BLaER1 (cell line): ENCODE data around the gene ZNF101.
A peak's percentile ranks its signal among the peaks of the same experiment; 100 is the strongest.

ENCODE experiments used
- H3K27ac ChIP-seq: shearing (Covaris generic); formaldehyde crosslinking; 2 replicates; pipeline ENCODE4 v1.8.1; 2022
- H3K27me3 ChIP-seq: shearing (Covaris generic); formaldehyde crosslinking; 2 replicates; pipeline ENCODE4 v1.8.1; 2022
- H3K36me3 ChIP-seq: shearing (Covaris generic); formaldehyde crosslinking; 2 replicates; pipeline ENCODE4 v1.8.1; 2022
- H3K4me1 ChIP-seq: shearing (Covaris generic); formaldehyde crosslinking; 2 replicates; pipeline ENCODE4 v1.8.1; 2022
- H3K4me2 ChIP-seq: shearing (Covaris generic); formaldehyde crosslinking; 2 replicates; pipeline ENCODE4 v1.8.1; 2022
- H3K4me3 ChIP-seq: shearing (Covaris generic); formaldehyde crosslinking; 2 replicates; pipeline ENCODE4 v1.8.1; 2022
- H3K9ac ChIP-seq: shearing (Covaris generic); formaldehyde crosslinking; 2 replicates; pipeline ENCODE4 v1.8.1; 2022
- H3K9me3 ChIP-seq: shearing (Covaris generic); formaldehyde crosslinking; 2 replicates; pipeline ENCODE4 v1.8.1; 2022
- H4K20me1 ChIP-seq: shearing (Covaris generic); formaldehyde crosslinking; 2 replicates; pipeline ENCODE4 v1.8.1; 2022
- Cebpa-rat ChIP-seq: shearing (Covaris generic); IDR thresholded peaks from 2 replicates; pipeline ENCODE4 v1.8.1; 2022

The ZNF101 gene

GRCh38 chr19:19704836-19705235, 36.2 kb downstream of the ZNF101 start:
- no peaks in the 10 kb centered on the region for H4K20me1 ChIP-seq
- H3K27me3 ChIP-seq, result no peaks in the 10 kb centered on the region
- no peak overlapping the region for H3K27ac ChIP-seq
- TF ChIP-seq Cebpa-rat, result no peak
- no peak overlapping the region for H3K4me3 ChIP-seq
- no peak overlapping the region for H3K9ac ChIP-seq
- peaks cover 100% of the 10 kb centered on the region for H3K9me3 ChIP-seq
- no peaks in the 10 kb centered on the region for H3K4me1 ChIP-seq
- no peak overlapping the region for H3K4me2 ChIP-seq
- peaks cover 82% of the 10 kb centered on the region for H3K36me3 ChIP-seq

- H3K36me3 ChIP-seq, result peaks cover 94% of the 10 kb centered on the region
- H3K27ac ChIP-seq, result no peak overlapping the region
- H4K20me1 ChIP-seq, result no peaks in the 10 kb centered on the region
- TF ChIP-seq Cebpa-rat, result no peak
- H3K9ac ChIP-seq, result no peak overlapping the region
- peaks cover 100% of the 10 kb centered on the region for H3K9me3 ChIP-seq
- H3K4me2 ChIP-seq, result no peak overlapping the region
- H3K4me3 ChIP-seq, result peak overlapping the region; percentile 35
- H3K27me3 ChIP-seq, result no peaks in the 10 kb centered on the region
- H3K4me1 ChIP-seq, result no peaks in the 10 kb centered on the region
Measured at GRCh38 chr19:19710506-19710905, 41.9 kb downstream of the ZNF101 start.

GRCh38 chr19:19711306-19711933, 42.8 kb downstream of the ZNF101 start:
- Histone ChIP-seq H3K9ac (no peak overlapping the region), H3K4me1 (no peaks in the 10 kb centered on the region), H3K27ac (no peak overlapping the region), H3K27me3 (no peaks in the 10 kb centered on the region), H3K9me3 (peaks cover 100% of the 10 kb centered on the region), H3K4me2 (no peak overlapping the region), H4K20me1 (no peaks in the 10 kb centered on the region), H3K36me3 (peaks cover 97% of the 10 kb centered on the region), H3K4me3 (peak overlapping the region; percentile 35; the same call in 1 of the 2 replicates)
- TF ChIP-seq Cebpa-rat, result no peak

- H3K9ac ChIP-seq, result no peak overlapping the region
- no peak overlapping the region for H3K4me2 ChIP-seq
- no peaks in the 10 kb centered on the region for H3K4me1 ChIP-seq
- H3K36me3 ChIP-seq, result peaks cover 99% of the 10 kb centered on the region
- H3K27ac ChIP-seq, result no peak overlapping the region
- no peaks in the 10 kb centered on the region; the same call in 1 of the 2 replicates for H4K20me1 ChIP-seq
- H3K4me3 ChIP-seq, result peak overlapping the region; percentile 35
- no peaks in the 10 kb centered on the region for H3K27me3 ChIP-seq
- TF ChIP-seq Cebpa-rat, result no peak
- peaks cover 100% of the 10 kb centered on the region for H3K9me3 ChIP-seq
Measured at GRCh38 chr19:19711934-19712828, 43.5 kb downstream of the ZNF101 start.

- peaks cover 98% of the 10 kb centered on the region for H3K9me3 ChIP-seq
- no peak for TF ChIP-seq Cebpa-rat
- H3K4me1 ChIP-seq, result no peaks in the 10 kb centered on the region
- no peaks in the 10 kb centered on the region; the same call in 1 of the 2 replicates for H4K20me1 ChIP-seq
- H3K9ac ChIP-seq, result no peak overlapping the region
- H3K4me2 ChIP-seq, result no peak overlapping the region
- H3K27ac ChIP-seq, result no peak overlapping the region
- peak overlapping the region; percentile 22; the same call in 1 of the 2 replicates for H3K4me3 ChIP-seq
- peaks cover 71% of the 10 kb centered on the region for H3K36me3 ChIP-seq
- H3K27me3 ChIP-seq, result no peaks in the 10 kb centered on the region
Measured at GRCh38 chr19:19719798-19720197, 51.2 kb downstream of the ZNF101 start.

GRCh38 chr19:19721896-19722295, 53.3 kb downstream of the ZNF101 start:
- H3K4me3 ChIP-seq, result no peak overlapping the region
- TF ChIP-seq Cebpa-rat, result no peak

GRCh38 chr19:19732579-19733501, 64.2 kb downstream of the ZNF101 start, which contains the start of gene ZNF14:
Gene ZNF14 (minus strand): TSS chr19:19733112. CDS start chr19:19732958, 154 bp downstream.
- H3K4me3 ChIP-seq, result peak within 1 kb of the TSS; percentile 88
- no peaks in the 10 kb centered on the region for H3K27me3 ChIP-seq
- peaks cover 9% of the 10 kb centered on the region for H3K4me1 ChIP-seq
- TF ChIP-seq Cebpa-rat, result peak; percentile 59; the same call in 1 of the 2 replicates
- peak within 1 kb of the TSS; percentile 78 for H3K4me2 ChIP-seq
- peak within 1 kb of the TSS; percentile 83 for H3K27ac ChIP-seq
- peak within 1 kb of the TSS; percentile 91 for H3K9ac ChIP-seq
- H3K9me3 ChIP-seq, result peaks cover 43% of the 10 kb centered on the region
- H3K36me3 ChIP-seq, result peaks cover 39% of the 10 kb centered on the region
- H4K20me1 ChIP-seq, result peaks cover 15% of the 10 kb centered on the region

More at GRCh38 chr19:19721896-19722295, 53.3 kb downstream of the ZNF101 start:
- H3K27ac ChIP-seq, result no peak overlapping the region
- no peaks in the 10 kb centered on the region; the same call in 1 of the 2 replicates for H4K20me1 ChIP-seq
- H3K4me2 ChIP-seq, result no peak overlapping the region
- peaks cover 63% of the 10 kb centered on the region for H3K36me3 ChIP-seq
- H3K4me1 ChIP-seq, result no peaks in the 10 kb centered on the region
- H3K27me3 ChIP-seq, result no peaks in the 10 kb centered on the region
- peaks cover 98% of the 10 kb centered on the region for H3K9me3 ChIP-seq
- no peak overlapping the region for H3K9ac ChIP-seq
